ENCODE data around the gene NACC2. TPM values are rescaled to one million over a fixed set of nuclear protein-coding genes. Genes with fewer than 3 reads are reported as not detected.

The NACC2 gene
- total and polyA plus RNA-seq, 9 donors: 7.0 to 47.0 (median 27.2) TPM

GRCh38 chr9:136083558-136084062, 11.5 kb downstream of the NACC2 start:
- no peaks in the 10 kb centered on the region for H3K27me3 ChIP-seq
- DNase-seq: peak in 2 of 5 donors; percentile 13 to 28
- TF ChIP-seq CTCF (IDR thresholded peaks at IDR 0.05) (no peak), POLR2A (IDR thresholded peaks at IDR 0.05) (no peak), EP300 (IDR thresholded peaks at IDR 0.05) (no peak)
- intact Hi-C loops (cut with DNase I): loop anchor here in 1 of 4 donors (10.0 kb wide), 1 partner anchor 49 kb away; no protein-coding TSS in a partner anchor
- H3K4me3 ChIP-seq: no peak overlapping the region
- peaks cover 3% of the 10 kb centered on the region for H3K4me1 ChIP-seq (ENCODE audit: insufficient read depth)
- WGBS, 3 donors: 88 to 95% (median 91%) methylated on average over 24 of the region's 24 CpGs
- H3K36me3 ChIP-seq: no peaks in the 10 kb centered on the region
- H3K9me3 ChIP-seq: no peaks in the 10 kb centered on the region
- H3K27ac ChIP-seq: no peak overlapping the region

GRCh38 chr9:136082496-136083361, 12.4 kb downstream of the NACC2 start:
- Histone ChIP-seq H3K9me3 (no peaks in the 10 kb centered on the region), H3K27ac (no peak overlapping the region), H3K27me3 (no peaks in the 10 kb centered on the region), H3K4me3 (no peak overlapping the region), H3K36me3 (no peaks in the 10 kb centered on the region), H3K4me1 (ENCODE audit: insufficient read depth) (peaks cover 3% of the 10 kb centered on the region)
- DNase-seq: peak in 2 of 5 donors; percentile 21 to 24
- TF ChIP-seq POLR2A (IDR thresholded peaks at IDR 0.05): no peak
- TF ChIP-seq EP300 (IDR thresholded peaks at IDR 0.05): no peak
- no peak for TF ChIP-seq CTCF (IDR thresholded peaks at IDR 0.05)
- intact Hi-C loops (cut with DNase I): loop anchor here in 1 of 4 donors (10.0 kb wide), 1 partner anchor 48 kb away; no protein-coding TSS in a partner anchor
- 77 to 82% (median 80%) methylated on average over 33 to 34 of the region's 34 CpGs for WGBS, 3 donors

- peak in 2 of 5 donors; percentile 15 to 30 for DNase-seq
- Histone ChIP-seq H3K27me3 (no peaks in the 10 kb centered on the region), H3K36me3 (no peaks in the 10 kb centered on the region), H3K27ac (no peak overlapping the region), H3K4me3 (no peak overlapping the region), H3K9me3 (no peaks in the 10 kb centered on the region), H3K4me1 (ENCODE audit: insufficient read depth) (peaks cover 3% of the 10 kb centered on the region)
- TF ChIP-seq CTCF (IDR thresholded peaks at IDR 0.05): no peak
- TF ChIP-seq POLR2A (IDR thresholded peaks at IDR 0.05): no peak
- no peak for TF ChIP-seq EP300 (IDR thresholded peaks at IDR 0.05)
- intact Hi-C loops (cut with DNase I): loop anchor here in 1 of 4 donors (10.0 kb wide), 1 partner anchor 47 kb away; no protein-coding TSS in a partner anchor
- 89 to 95% (median 94%) methylated on average over 14 to 24 of the region's 24 CpGs for WGBS, 3 donors
Measured at GRCh38 chr9:136081826-136082495, 13.1 kb downstream of the NACC2 start.

- no peak for TF ChIP-seq POLR2A (IDR thresholded peaks at IDR 0.05)
- no peak for TF ChIP-seq CTCF (IDR thresholded peaks at IDR 0.05)
- no peak for TF ChIP-seq EP300 (IDR thresholded peaks at IDR 0.05)
- 83 to 90% (median 84%) methylated on average over 27 of the region's 27 CpGs for WGBS, 3 donors
- peak in 1 of 5 donors; percentile 17 for DNase-seq
Measured at GRCh38 chr9:136081113-136081825, 13.8 kb downstream of the NACC2 start.

More at GRCh38 chr9:136081113-136081825, 13.8 kb downstream of the NACC2 start:
- no peak overlapping the region for H3K27ac ChIP-seq
- intact Hi-C loops (cut with DNase I): loop anchor here in 1 of 4 donors (10.0 kb wide), 1 partner anchor 46 kb away; no protein-coding TSS in a partner anchor
- no peak overlapping the region for H3K4me3 ChIP-seq
- no peaks in the 10 kb centered on the region for H3K9me3 ChIP-seq
- no peaks in the 10 kb centered on the region for H3K36me3 ChIP-seq
- H3K27me3 ChIP-seq: no peaks in the 10 kb centered on the region
- H3K4me1 ChIP-seq (ENCODE audit: insufficient read depth): peaks cover 3% of the 10 kb centered on the region

Data from ovary (tissue), 9 donors.